ENCODE measurements around the gene FEV.

FEV gene

DNA sequence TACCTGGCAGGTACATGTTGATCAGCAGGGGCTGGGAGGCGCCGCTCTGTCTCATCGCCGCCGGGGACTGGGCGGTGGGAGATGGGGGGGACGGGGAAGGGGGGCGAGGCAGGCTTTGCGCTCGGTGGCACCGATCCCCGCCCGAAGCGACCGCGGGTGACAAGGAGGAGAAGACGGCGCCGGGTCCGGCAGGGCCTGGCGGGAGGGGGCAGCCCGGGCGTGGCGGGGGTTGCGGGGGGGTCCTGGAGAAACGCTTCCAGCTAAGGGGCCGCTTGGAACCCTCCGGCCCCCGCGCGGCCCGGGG, at the start of gene FEV:
TSS of gene FEV (minus strand) at position 164 of the 304 bp plus-strand sequence. CDS start at position 55, 109 bp downstream.
- no peak for DNase-seq

DNA sequence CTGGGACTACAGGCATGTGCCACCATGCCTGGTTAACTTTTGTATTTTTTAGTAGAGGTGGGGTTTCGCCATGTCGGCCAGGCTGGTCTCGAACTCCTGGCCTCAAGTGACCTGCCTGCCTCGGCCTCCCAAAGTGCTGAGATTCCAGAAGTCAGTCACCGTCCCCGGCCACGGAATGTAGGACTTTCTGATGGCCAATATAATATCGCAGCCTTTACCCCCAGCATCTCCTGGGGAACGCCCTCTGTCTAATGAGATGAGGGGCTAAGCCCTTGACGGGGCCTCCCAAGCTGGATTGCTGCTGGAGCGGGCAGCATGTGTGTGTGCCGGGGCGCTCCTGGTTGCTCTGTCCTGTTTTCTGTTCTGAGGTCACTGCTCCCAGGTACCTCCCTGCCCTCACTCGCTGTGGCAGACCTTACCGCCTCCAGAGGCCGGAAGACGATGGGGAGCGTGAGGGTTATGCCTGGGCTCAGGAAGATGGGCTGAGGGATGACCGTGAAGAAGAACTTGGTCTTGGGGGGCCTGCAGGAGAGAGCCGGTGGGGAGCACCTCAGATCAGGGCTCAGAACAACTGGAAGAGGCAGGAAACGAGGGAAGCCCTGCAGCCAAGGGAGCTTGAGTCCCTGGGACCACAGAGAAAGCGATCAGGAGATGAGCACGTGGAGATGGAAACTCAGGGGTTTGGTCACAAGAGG, 47.2 kb upstream of the FEV start:
- no peak for DNase-seq

DNA sequence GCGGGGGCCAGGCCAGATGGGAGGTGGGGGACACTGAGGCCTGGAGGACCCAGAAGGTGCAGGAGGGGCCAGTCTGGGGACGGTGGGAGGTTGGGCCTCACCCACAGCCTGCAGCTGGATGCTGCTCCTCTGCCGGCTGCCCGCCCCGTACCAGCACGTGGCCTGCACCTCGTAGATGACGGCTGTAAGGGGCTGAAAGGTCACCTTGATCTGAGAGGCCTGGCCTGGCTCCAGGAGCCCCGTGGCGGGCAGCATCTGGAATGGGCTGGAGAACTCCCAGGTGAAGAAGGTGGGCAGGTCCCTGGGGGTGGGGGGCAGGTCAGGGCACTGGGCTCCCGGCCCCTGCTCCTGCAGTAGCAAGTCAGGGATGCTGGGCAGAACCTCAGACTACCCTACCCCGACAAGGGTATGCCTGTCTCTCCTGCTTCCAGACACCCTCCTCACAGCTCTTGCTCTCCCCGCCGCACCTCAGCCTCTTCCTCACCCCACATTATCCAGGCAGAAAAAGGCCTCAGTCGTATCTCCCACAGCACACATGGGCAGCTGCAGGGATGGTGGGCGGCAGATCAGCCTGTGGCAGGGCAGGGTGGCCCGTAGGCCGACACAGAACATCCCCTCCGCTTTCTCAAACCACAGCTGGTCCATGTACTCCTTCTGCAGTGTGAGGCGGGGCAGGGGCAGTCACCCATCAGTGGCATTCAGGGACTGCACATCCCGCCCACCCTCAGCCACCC, 46.2 kb upstream of the FEV start:
- DNase-seq, result no peak

DNA sequence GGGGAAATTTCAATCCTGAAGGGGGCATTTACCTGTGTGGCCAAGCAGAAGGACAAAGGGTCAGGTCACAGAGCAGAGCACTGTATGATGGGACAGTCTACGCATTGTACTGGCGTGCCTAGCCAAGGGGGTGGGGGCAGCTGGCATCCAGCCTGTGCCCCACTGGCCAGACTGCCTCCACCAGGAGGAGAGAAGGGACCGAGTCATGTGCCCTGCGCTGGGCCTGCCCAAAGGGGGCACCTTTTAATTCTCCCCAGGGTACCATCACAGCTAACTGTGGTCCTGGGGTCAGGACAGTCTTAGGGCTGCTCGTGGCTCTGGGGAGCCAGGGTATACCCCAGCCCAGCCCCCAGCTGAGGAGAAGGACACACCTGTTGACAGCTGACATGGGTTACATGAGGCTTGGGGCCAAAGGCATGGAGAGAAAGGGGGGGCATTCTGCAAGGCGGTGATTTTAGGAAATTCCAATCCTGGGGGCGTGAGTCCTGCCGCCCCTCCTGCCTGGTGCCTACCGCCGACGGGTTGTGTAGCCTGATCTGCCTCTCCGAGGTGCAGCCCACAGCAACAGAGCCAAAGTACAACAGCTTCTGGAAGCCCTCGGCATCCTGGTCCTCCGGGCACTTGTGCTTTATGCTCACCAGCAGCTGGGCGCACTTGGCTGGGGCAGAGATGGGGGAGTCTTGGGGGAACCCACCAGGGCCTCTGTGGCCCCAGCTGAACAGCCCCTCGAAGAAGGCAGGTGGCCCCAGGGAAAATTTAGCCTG, 45.4 kb upstream of the FEV start:
- DNase-seq, result no peak

DNA sequence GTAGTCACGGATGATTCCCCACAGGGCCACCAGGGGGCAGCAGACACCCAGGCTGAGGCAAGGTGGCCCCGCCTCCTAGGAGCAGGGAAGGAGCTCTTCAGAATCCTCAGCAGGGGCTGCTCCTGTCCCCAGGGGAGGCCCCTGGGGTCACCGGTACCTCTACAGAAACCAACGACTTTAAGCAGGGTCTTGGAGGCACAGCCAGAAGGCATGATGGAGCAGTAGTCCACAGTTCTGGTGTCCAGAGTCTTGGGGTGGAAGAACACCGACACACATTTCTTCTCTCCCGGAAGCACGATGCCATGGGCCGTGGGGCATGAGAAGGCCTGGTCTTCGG, 44.8 kb upstream of the FEV start:
- peak; percentile 73 for DNase-seq

DNA sequence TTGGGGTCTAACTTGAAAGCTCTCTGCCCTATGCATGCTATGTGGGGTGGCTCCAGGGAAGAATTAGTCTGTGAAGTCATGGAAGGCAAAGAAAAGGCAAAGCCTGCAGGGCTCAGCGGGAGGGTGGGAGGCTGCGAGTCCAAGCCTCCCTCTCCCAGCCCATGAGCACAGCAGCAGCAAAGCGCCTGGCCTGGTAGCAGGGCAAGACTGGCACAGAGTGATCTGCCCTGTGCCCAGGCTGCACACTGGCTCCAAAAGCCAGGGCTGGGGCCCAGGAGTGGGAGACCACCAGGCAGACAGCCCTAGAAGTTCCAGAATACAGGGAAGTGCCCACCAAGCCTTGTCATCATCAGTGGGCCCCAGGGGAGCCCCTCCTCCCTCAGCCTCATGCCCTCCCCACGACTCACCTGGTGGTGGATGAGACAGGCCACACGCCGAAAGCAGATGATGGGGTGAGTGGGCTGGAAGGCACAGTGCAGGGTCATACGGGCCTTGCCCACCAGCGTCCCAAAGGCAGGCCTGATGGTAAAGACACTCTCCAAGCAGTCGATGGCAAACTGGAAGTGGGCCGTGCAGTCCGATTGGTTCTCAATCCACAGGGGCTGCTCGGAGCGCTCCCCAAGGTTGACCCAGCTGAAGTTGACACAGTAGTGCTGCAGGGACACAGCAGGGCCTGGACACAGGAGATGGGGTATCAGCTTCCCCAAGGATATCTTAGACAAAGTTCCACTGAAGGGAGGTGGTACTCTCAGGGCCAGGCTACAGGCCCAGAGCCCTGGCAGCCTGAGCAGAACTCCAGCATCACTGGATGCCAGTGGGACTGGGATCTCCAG, 44.2 kb upstream of the FEV start:
- no peak for DNase-seq

DNA sequence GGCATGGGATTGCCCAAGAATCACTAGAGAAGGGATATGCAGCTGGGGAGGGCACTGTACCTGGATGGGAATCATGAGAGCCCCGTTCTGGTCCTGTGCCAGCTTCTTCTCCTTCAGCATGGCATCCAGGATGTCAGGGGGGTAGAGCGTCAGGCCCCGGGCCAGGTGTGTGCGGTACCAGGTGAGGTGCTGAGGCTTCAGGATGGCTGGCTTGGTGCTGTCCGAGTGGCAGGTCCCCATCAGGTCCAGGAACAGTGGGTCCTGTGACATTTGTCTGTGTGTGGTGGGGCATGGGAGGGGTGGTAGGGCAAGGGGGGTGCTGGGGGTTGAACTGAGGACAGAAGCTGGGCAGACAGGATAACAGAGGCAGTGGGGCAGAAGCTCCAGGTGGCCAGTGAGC, 43.2 kb upstream of the FEV start:
- no peak for DNase-seq

DNA sequence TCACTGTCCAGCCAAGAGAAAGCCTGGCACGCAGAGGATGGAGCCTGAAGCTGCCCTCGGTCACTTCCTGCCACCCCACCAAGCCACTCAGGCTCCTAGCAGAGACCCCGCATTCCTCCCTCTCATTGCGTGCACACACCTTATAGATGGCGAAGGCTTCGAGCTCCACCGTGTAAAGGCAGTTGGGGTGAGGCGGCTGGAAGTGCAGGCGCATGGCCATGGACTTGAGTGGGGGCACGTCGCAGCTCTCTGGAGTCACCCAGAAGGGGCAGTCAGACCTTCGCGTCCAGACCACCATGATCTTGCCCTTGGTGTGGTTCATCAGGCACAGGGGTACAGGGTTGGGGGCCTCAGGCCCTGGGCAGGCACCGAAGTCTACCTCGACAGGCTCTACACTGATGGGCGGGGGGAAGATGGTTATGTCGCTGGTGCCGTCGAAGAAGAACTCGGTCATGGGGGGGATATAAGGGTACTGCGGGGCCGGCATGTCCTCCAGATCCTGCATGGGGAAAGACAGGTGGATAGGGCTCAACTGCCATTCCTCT, 42.6 kb upstream of the FEV start:
- DNase-seq, result no peak

DNA sequence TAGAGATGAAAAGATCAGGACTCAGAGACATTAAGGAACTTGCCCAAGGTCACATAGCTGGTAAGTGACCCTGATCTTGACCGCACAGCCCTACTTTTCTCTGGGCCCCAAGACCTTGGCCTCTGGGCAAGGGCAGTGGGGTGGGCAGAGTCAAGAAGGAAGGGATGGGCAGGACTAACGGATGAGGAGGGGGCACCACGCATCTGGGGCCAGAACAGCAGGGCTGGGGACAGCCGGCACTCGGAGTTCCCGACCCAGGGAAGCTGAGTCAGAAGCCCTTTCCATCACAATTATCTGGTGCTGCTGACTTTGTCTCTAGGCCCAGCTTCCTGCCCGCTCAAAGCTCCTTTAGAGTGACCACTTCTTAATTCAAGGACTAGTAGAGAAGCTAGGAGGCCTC, 42.0 kb upstream of the FEV start:
- DNase-seq, result no peak

DNA sequence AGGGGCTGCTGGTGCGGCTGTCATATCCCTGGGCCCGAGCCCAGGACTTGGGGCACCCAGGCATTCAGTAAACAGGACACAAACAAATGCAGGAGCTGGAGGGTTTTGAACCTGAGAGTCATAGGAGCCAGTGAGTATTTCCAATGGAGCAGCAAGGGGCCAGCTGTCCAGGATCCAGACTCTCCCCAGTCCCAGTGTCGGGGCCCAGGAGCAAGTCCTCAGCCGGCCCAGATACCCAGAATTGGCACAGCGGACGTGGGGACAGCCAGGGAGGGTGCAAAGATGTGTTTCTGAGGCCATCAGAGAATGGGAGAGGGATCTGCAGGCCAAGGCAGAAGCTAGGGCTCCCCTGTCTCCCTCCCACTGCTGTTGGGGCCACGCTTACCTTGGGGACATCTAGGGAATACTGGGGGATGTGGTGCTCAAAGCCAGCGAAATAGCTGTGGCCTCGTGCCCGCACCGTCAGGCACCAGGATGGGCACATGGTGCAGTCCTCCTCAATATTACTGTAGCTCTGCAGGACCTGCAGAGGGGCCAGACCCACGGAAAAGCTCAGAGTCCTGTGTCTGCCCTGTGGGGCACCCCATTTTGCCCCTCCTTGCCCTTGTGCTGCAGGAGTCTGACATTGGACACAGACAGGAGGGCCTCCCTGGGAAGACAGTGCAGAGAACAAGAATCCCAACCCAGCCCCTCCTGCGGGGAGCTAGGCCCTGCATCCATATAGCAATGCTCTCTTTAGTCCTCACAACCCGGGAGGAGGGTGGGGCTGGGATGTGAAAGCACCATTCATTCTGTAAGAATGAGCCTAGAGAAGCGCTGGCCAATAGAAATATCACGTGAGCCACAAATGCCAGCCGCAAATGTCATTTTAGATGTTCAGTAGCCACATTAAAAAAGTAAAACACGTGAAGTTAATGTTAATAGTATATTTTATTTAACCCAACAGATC, 40.9 kb upstream of the FEV start:
- DNase-seq, result no peak

DNA sequence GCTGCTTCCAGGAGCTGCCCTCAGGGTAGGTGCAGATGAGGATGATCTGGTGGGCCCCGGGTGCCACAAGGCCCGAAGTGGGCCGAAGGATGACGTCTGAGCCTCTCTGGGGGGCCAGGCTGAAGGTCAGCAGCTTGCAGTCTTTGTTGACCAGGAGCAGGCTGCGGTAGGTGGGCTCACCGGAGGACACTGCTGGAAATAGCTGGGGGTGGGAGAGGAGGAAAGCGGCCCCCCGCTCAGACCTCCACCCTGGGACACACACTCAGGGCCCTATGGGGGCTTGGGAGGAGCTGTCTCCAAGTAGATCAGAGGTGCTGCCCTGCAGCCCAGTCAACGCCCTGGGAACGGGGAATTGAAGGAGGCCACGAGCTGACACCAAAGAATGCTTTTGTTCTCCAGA, 39.1 kb upstream of the FEV start:
- DNase-seq, result no peak

DNA sequence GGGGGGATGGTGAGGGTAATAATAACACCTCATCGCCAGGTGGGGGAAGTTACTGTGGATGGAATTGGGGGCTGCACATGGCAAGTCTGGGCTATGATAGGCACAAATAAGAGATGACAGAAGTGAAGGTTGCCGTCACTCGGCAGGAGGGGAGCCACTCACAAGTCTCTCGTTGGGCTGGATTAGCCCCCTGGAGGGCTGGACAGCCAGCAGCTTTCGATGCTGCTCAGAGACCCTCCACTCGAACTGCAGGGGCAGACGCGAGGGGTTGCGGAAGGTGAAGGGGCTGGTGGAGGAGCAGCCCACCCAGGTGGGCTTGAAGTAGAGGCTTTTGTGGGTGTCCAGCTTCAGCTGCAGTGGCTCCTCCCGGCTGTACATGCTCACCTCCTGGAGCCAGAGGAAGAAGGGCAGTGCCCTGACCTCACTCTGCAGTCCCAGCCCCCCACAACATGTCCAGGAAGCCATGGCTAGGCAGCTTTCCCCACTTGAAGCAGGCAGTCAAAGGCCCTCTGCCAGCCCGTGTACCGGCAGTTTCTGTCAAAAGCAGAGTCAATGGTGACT, 38.1 kb upstream of the FEV start:
- no peak for DNase-seq

DNA sequence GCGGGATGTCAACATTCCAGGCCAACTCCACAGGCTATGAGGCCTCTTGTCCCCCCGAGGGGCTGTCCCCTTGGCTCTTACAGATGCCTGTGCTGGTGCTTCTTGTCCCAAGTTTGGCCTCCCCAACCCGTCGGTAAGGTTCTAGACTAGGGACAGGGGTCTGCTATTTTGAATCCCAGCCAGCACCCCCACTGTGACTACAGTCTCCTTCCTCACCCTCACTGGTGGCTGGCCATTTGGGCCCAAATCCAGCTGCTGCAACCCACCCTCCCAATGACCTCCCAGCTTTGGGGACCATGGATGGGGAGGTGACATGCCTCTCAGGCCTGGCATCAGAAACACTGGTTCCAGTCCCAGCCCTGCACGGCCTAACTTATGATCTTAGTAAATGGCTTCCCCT, 37.6 kb upstream of the FEV start:
- DNase-seq, result no peak

DNA sequence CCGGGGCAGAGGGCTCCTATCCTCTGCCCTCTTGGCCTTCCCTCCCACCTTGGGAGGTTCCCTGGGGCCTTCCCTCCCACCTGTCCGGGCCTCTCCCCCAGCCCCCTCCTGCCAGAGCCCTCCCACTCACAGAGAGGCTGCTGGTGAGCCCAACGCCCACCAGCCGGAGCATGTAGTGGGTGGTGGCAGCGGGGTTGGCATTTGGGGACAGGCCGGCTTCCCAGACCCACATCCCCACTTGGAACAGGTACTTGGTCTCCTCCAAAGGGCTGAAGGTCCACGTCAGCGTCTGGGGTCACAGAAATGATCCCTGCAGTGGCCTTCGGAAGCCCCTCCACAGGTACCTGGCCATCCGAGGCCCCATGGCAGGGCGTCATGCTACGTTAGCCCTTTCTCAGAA, 37.1 kb upstream of the FEV start:
- no peak for DNase-seq

DNA sequence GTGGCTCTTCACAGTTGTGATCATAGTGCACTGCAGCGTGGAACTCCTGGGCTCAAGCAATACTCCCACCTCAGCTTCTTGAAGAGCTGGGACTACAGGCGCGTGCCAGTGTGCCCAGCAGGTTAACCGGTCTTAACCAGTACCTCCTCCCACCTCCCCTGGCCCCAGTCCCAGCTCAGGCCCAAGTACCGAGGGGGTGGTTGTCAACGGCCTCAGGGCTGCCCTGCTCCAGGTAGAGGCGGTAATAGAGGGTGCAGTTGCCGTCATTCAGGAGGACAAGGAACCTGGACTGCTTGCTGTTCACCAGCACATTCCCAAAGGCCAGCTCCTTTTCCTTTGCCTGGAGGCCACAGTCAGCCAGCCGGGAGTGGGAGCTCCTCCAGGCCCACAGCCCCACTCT, 36.6 kb upstream of the FEV start:
- DNase-seq, result no peak

DNA sequence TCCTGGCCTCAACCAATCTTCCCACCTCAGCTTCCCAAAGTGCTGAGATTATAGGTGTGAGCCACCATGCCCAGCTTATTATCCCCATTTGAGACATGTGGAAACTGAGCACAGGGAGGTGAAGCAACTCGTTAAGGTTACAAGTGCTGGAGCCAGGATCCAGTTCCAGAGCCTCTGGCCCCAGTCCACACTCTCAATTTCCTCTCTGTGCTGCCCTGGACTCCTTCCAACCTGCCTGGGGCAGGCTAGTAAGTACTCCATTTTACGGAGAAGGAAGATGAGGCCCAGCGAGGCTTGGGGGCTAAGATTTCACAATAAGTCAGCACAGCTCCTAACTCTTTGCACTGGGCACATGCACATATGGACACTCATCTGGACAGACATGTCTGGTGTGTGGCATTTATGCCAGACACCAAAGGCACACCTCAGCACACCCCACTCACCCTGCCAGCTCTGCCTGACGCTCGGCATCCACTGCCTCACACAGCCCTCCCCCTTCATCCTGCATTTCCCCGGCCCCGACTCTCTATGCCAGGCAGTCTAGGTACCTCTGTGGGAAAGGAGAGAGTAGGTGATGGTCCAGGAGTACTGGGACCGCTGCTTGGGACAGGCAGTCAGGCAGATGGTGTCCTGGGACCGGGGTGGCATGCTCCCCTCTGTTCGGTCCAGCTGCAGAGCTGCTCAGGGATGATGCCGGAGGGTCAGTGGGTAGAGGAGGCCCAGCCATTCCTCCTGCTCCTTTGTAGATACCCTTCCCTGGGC, 35.8 kb upstream of the FEV start:
- DNase-seq, result no peak

DNA sequence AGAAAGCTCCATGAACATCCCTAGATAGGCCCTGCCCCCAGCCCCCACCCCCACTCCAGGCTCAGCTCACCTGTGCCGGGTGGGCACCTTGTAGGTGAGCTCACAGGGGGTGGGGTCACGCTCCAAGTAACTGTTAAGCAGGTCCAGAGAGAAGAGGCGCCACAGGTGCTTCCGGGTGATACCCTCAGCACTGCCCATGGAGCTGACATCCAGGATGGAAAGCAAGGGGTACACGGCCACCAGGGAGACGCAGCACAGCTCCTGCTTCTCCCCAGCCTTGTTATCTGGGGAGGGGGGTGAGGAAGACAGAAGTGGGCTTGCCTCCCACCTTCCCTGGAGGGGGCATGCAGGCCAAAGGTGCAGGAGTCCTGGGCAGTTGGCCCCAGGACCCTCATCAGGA, 34.5 kb upstream of the FEV start:
- DNase-seq, result no peak

DNA sequence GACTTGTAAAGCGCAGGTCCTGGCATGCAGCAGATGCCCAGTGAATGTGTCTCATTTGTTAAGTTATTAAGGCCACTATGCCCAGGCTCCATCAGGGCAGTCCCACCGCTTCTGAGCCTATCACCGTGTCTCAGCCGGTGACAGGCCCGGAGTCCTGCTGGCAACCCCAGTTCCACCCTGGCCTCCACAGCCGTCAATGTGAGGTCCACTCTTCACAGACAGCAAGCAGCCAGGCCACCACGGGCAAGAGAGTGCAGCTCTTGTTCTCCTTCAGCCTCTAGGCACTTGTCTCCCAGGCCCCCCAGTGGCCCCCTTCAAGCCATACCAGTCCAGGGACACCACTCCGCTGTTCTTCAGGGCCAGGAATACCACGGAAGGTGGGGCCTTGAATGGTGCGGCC, 33.7 kb upstream of the FEV start:
- DNase-seq, result no peak

DNA sequence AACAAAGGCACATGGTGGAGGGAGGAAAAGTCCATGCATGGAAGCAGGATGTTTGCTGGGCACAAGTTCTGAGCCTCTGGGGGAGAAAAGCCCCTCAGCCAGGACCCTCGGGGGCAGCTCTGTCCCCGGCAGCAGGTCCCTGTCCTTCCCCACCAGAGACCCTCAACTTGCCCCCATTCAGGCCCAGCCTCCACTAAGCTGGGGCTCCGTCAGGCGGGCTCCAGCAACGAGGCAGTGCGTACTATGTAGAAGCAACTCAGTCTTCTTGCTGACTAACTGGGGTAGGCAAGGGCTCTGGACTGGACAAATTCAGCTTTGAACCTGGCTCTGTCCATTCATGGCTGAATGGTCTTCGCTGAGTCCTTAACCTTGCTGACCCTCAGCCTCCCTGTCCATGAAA, 33.3 kb upstream of the FEV start:
- DNase-seq, result no peak

DNA sequence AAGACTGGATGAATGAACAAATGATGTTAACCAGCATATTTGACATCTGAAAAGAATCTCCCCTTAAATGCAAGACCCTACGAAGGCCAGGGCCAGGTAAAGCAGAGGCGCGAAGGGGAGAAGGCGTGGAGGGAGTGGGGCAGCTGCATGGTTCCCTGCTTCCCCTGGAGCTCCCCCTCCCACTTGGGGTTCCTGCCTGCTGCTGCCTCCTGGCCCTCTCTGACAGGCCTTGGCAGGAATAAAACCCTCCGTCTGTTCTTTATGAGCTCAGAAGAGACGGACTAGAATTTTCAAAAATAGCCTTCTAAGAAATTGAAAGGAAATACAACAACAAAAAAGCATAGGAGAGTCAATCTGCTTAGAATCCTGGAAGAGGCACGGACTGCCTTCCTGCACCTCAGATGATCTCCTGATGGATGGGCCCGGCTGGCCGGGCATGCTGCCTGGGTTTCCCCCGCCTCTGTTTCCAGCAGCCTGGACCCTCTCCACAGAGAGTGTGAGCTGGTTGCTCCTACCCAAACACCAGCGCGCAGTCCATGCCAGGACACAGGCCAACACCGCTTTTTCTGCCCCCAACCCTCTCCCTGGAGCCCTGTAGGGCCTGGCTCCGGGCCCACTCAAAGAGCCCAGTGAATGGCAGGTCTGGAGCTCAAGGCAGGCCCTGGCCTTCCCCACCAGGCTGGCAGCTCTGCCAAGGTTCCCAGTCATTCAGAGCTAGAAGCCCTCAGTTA, 32.4 kb upstream of the FEV start:
- no peak for DNase-seq

All from CD4-positive, alpha-beta T cell treated with Interleukin-1 beta for 1 hour (primary cell).